Upper lobe of left lung (tissue), 6 donors: ENCODE results near the gene SH3YL1. TPM values are rescaled to one million over a fixed set of nuclear protein-coding genes. Genes with fewer than 3 reads are reported as not detected.

Source experiments
- ATAC-seq, 2 donors: fragments of 200-7000 bp; cut with Tn5 transposase; one replicate each; pipeline ENCODE4 v1.9.1; 2022; ENCODE audit warnings: mild to moderate bottlenecking in 2 of 2, moderate library complexity in 2 of 2; ENCODE audit not compliant: low FRiP score in 2 of 2
- DNase-seq, 2 donors: peaks; one replicate each; pipeline ENCODE4 v3.0.0-alpha.2; 2019 to 2020
- H3K27ac ChIP-seq, 4 donors: fragments of 200-600 bp; sonication (generic); one replicate each; pipeline ENCODE4 v1.5.1; 2016 to 2019
- H3K27me3 ChIP-seq, 4 donors: fragments of 200-600 bp; sonication (generic); one replicate each; pipeline ENCODE4 v1.5.1; 2017 to 2019
- H3K36me3 ChIP-seq, 4 donors: fragments of 200-600 bp; sonication (generic); one replicate each; pipeline ENCODE4 v1.5.1; 2016 to 2019
- H3K4me1 ChIP-seq, 4 donors: fragments of 200-600 bp; sonication (generic); one replicate each; pipeline ENCODE4 v1.5.1; 2018 to 2019
- H3K4me3 ChIP-seq, 4 donors: fragments of 200-600 bp; sonication (generic); one replicate each; pipeline ENCODE4 v1.5.1; 2017 to 2019; ENCODE audit warnings: mild to moderate bottlenecking in 2 of 4, moderate library complexity in 1 of 4
- H3K9me3 ChIP-seq, 4 donors: fragments of 200-600 bp; sonication (generic); one replicate each; pipeline ENCODE4 v1.5.1; 2018 to 2019
- EP300 ChIP-seq, 4 donors: sonication (generic); formaldehyde crosslinking; IDR thresholded peaks; one replicate each; pipeline ENCODE4 v1.5.1; 2017; ENCODE audit warnings: antibody characterized with exemption in 4 of 4, control low read depth in 2 of 4
- POLR2A ChIP-seq, 4 donors: fragments of 450-650 bp; IDR thresholded peaks; one replicate each; pipeline ENCODE4 v1.5.1; 2016 to 2017; ENCODE audit warnings: antibody characterized with exemption in 4 of 4, mild to moderate bottlenecking in 2 of 4
- POLR2AphosphoS5 ChIP-seq, 2 donors: sonication (generic); formaldehyde crosslinking; IDR thresholded peaks; one replicate each; pipeline ENCODE4 v1.5.1; 2017; ENCODE audit warnings: antibody characterized with exemption in 2 of 2
- WGBS, 2 donors: methylation state at CpG; one replicate each; pipeline ENCODE4 v1.1.5; 2017 to 2018; 5-methylcytosine and 5-hydroxymethylcytosine counted together
- total RNA-seq, 6 donors: library from RNA; depleted of rRNA in 4 of 6; stranded (reverse); fragments of >200 nt in 4 of 6; gene quantifications; one replicate each; pipeline versions ENCODE4 v1.1.0 to v1.2.1, GENCODE V29; 2016 to 2021
- TF ChIP-seq, protein P1 (sequence below), 6 experiments: fragments of 450-650 bp in 4 of 6; fragments of 200-600 bp in 2 of 6; sonication (generic) in 2 of 6; IDR thresholded peaks; one replicate each; pipeline ENCODE4 v1.5.1; 2016 to 2019; ENCODE audit warnings: antibody characterized with exemption in 6 of 6
- donor health status: DM: no; HTN: no; CAD: no; lungs with moderate emphysema.
- donor health status: DM: no; HTN: yes; CAD: no; lungs with severe emphysema.

Gene SH3YL1
- total RNA-seq, 6 donors from 2014 or later = 30.5 to 140 (median 89.2) TPM

DNA sequence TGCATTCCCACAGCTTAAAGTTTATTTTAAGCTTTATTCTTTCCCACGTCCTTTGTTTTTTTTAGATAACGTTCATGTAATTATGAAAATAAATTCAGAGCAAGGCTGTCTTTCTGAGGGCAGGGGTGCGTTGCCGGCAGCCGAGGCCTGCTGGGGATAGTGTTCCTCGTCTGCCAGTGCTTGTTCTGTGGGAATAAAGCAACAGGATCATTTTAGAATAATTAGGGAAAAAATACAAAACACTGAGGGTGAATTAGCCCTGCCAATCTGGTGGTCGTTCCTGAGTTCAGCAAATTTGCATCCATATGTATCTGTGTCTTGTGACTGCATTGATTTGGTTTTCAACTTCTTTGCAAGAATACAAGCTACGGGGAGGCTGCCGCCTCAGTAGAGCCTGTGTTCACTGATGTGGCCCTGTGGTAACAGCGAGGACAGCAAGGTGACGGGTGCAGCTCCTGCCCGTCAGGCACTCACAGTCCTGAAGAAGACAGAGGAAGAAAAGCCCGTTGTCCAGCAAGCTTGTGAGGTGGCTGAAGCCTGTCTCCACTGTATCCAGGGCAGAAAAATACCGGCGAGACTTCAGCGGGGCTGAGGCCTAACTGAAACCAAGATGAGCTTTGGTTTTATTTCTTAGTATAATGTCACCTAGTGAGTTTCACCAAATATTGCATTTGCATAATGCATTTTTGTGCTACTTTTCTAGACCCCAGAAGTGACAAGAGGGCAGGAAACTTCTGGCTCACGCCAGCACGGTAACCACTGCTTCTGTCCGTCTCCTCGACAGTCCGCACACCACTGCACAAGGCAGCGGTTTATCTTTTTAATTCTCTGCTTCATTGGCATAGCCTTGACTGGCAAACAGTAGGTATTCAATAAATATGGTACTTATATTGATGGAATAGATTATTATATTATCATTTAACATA lies 64.5 kb downstream of the SH3YL1 start:
- H3K36me3 ChIP-seq = no peaks in the 10 kb centered on the region
- no peak for TF ChIP-seq POLR2AphosphoS5 (IDR thresholded peaks at IDR 0.05)
- TF ChIP-seq, protein P1, sequence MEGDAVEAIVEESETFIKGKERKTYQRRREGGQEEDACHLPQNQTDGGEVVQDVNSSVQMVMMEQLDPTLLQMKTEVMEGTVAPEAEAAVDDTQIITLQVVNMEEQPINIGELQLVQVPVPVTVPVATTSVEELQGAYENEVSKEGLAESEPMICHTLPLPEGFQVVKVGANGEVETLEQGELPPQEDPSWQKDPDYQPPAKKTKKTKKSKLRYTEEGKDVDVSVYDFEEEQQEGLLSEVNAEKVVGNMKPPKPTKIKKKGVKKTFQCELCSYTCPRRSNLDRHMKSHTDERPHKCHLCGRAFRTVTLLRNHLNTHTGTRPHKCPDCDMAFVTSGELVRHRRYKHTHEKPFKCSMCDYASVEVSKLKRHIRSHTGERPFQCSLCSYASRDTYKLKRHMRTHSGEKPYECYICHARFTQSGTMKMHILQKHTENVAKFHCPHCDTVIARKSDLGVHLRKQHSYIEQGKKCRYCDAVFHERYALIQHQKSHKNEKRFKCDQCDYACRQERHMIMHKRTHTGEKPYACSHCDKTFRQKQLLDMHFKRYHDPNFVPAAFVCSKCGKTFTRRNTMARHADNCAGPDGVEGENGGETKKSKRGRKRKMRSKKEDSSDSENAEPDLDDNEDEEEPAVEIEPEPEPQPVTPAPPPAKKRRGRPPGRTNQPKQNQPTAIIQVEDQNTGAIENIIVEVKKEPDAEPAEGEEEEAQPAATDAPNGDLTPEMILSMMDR (IDR thresholded peaks at IDR 0.05) = no peak
- no peak for TF ChIP-seq EP300 (IDR thresholded peaks at IDR 0.05)
- no peak for TF ChIP-seq POLR2A (IDR thresholded peaks at IDR 0.05)
- H3K9me3 ChIP-seq = no peaks in the 10 kb centered on the region
- H3K4me1 ChIP-seq = no peaks in the 10 kb centered on the region
- no peak overlapping the region for H3K4me3 ChIP-seq
- no peak overlapping the region for H3K27ac ChIP-seq
- H3K27me3 ChIP-seq = no peaks in the 10 kb centered on the region
- WGBS, 2 donors = 77 to 82% methylated on average over 22 of the region's 22 CpGs
- ATAC-seq (no peak), DNase-seq (no peak)

DNA sequence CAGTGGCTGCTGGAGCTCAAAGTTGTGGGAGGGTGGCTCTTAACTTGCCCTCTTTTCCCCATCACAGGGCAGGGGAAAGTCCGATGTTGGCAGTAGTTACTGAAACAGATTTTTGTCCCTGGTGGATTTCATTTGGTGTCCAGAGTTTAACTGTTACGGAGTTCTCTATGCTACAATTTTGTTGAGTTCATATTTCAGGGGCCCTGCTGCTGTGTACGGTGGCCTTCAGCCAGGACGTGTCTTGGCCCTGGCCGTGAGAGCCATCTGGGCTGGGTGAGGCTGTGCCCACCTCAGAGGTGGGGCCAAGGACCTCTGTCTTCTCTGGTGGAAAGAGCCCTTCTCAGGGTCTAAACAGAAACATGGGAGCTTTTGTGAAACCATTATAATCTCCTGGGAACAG lies 67.4 kb downstream of the SH3YL1 start:
- no peaks in the 10 kb centered on the region for H3K27me3 ChIP-seq
- ATAC-seq (no peak), DNase-seq (peak in 1 of 2 donors; percentile 24)
- H3K4me3 ChIP-seq = no peak overlapping the region
- H3K27ac ChIP-seq = no peak overlapping the region
- peaks cover 0 to 4% (median 0%) of the 10 kb centered on the region in 4 donors for H3K4me1 ChIP-seq
- TF ChIP-seq POLR2AphosphoS5 (IDR thresholded peaks at IDR 0.05) (no peak), POLR2A (IDR thresholded peaks at IDR 0.05) (no peak), EP300 (IDR thresholded peaks at IDR 0.05) (no peak)
- TF ChIP-seq, protein P1 (IDR thresholded peaks at IDR 0.05) = no peak
- no peaks in the 10 kb centered on the region for H3K36me3 ChIP-seq
- 54 to 82% methylated on average over 5 of the region's 5 CpGs for WGBS, 2 donors
- no peaks in the 10 kb centered on the region for H3K9me3 ChIP-seq

DNA sequence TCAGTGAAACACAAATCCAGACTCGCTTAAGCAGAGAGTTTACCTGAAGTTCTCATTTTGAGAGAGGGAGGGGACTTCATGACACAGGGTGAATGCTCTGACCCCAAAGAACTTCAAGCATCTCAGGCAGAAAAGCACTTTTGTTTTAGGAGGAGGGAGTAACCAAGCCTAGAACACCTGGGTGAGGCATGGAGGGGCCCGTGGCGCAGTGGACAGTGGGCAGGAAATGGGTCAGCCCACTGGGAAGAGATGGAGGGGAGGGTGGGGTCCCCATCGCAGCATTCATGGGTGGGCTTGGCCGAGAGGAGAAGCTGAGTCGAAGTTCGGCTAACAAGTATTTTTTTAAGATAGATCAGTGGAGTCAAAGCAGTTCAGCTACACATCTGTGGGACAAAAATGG lies 67.9 kb downstream of the SH3YL1 start:
- Histone ChIP-seq H3K9me3 (no peaks in the 10 kb centered on the region), H3K27ac (no peak overlapping the region), H3K27me3 (no peaks in the 10 kb centered on the region), H3K4me1 (peaks cover 0 to 4% (median 0%) of the 10 kb centered on the region in 4 donors), H3K4me3 (no peak overlapping the region), H3K36me3 (no peaks in the 10 kb centered on the region)
- ATAC-seq = no peak
- 76 to 92% methylated on average over 7 of the region's 7 CpGs for WGBS, 2 donors
- peak in 1 of 2 donors; percentile 24 for DNase-seq
- TF ChIP-seq POLR2AphosphoS5 (IDR thresholded peaks at IDR 0.05) = no peak
- TF ChIP-seq EP300 (IDR thresholded peaks at IDR 0.05) = no peak
- no peak for TF ChIP-seq POLR2A (IDR thresholded peaks at IDR 0.05)
- TF ChIP-seq, protein P1 (IDR thresholded peaks at IDR 0.05) = no peak

DNA sequence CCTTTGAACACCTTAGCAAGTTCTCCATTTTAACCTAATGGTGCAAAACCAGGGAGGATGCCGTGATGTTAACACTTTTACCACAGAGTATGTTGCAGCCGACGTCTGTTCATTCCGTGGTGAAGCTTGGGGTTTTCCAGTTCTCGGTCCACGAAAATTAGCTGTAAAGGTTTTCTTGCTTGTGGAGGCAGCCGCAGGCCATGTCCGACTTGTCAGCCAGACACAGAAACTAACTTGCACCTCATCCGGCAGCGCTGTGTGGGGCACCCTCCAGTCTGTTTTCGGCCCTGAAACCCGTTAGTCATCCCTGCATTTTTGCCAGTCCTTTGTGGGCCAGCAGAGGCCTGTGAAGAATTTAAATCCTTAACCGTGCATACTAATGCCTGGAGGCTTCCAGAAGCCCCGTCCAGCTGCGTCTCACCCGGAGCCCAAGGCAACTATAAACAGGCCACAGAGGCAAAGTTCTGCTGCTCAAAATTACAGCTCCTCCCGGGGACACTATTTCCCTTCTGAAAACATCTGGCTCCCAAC lies 70.6 kb downstream of the SH3YL1 start:
- H3K4me3 ChIP-seq = no peak overlapping the region
- peaks cover 0 to 4% (median 0%) of the 10 kb centered on the region in 4 donors for H3K4me1 ChIP-seq
- no peaks in the 10 kb centered on the region for H3K36me3 ChIP-seq
- TF ChIP-seq POLR2AphosphoS5 (IDR thresholded peaks at IDR 0.05) = no peak
- TF ChIP-seq, protein P1 (IDR thresholded peaks at IDR 0.05) = no peak
- TF ChIP-seq EP300 (IDR thresholded peaks at IDR 0.05) = no peak
- no peak for TF ChIP-seq POLR2A (IDR thresholded peaks at IDR 0.05)
- WGBS, 2 donors = 76 to 77% methylated on average over 14 to 17 of the region's 17 CpGs
- peaks cover 0 to under 1% (median 0%) of the 10 kb centered on the region in 4 donors for H3K9me3 ChIP-seq
- H3K27ac ChIP-seq = peak overlapping the region in 2 of 4 donors; percentile 34 to 49
- DNase-seq = no peak
- peak; percentile 31 to 59 for ATAC-seq
- H3K27me3 ChIP-seq = no peaks in the 10 kb centered on the region
